COLO829 (cell line): ENCODE data around the gene SOAT1.
"Not testable (repeated sequence)": the region's sequence is repeated elsewhere in the genome, so short reads cannot be mapped to it uniquely, and the experiment has no call there.

Experiments
- DNase-seq: peaks from one replicate; pipeline ENCODE4 v3.0.0; 2012; ENCODE audit warnings: low spot score

The SOAT1 gene

GRCh38 chr1:179293340-179294327, at the start of gene SOAT1:
Gene SOAT1, plus strand, starts transcription at chr1:179293797. Its CDS starts 8,888 bp downstream, at chr1:179302685.
- peak; percentile 88 for DNase-seq

- not testable (repeated sequence) for DNase-seq
Observed at GRCh38 chr1:179245426-179245825, 48.2 kb upstream of the SOAT1 start.

DNA sequence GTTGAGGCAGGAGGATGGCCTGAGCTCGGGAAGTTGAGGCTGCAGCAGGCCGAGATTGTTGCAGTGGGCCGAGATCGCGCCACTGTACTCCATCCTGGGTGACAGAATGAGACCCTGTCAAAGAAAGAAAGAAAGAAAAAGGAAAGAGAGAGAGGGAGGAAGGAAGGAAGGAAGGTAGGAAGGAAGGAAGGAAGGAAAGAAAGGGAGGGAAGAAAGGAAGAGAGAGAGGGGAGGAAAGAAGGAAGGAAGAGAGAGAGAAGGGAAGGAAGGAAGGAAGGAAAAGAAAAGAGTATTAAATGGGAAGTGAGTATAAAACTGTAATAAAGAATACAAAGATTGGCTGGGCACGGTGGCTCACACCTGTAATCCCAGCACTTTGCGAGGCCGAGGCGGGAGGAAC, 45.7 kb upstream of the SOAT1 start:
- no peak for DNase-seq

DNA sequence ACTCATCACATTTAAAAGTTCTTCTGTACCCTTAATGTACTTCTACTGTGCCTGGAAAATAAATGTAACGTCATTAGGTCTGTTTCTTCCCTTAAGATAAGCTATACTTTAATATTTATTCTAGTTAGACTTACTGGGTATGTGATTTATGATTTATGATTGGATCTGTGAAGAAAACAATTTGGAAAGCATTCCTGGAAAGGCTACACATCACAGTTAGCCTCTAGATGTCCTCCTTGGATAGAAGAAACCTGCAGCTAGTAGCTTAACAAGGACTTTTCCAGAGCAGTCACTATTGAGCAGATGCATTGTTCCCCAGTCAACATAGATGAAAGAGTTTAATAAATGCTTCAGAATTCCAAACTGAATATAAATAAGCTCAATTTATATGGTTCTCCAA, 41.9 kb upstream of the SOAT1 start:
- DNase-seq = peak; percentile 66

DNA sequence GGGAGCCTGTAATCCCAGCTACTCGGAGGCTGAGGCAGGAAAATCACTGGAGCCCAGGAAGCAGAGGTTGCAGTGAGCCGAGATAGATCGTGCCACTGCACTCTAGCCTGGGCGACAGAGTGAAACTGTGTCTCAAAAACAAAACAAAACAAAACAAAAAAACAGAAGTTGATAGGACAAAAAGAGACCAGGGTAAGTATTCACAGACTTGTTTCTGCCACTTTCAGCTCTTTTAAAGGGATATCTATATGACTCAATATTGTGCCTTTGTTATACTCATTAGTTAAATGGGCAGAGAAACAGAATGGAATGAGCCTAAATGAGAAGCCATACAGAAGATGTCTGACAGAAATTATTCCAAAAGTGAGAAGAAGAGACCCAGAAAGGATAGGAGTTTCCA, 41.0 kb upstream of the SOAT1 start:
- DNase-seq = no peak

GRCh38 chr1:179253286-179253972, 40.2 kb upstream of the SOAT1 start:
- DNase-seq = no peak

- DNase-seq = no peak
Observed at GRCh38 chr1:179262183-179262582, 31.4 kb upstream of the SOAT1 start.

DNA sequence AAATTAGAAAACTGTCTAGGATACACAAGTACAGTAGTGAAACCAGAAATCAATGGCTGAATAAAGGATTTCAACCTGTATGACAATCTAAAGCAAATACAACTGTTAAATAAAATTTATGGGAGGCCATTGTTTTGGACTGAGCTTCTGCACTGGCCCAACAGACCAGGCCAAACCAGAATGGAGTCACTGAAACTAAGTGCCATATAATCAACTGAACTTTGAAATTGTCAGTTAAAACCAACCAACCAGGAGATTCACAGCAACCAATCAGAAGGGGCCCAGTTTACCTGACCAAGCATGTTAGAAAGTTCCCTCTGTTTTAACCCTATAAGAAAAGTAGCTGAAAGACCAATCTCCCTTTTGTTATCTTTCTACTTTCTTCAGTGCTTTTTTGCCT, 30.5 kb upstream of the SOAT1 start:
- DNase-seq = no peak

DNA sequence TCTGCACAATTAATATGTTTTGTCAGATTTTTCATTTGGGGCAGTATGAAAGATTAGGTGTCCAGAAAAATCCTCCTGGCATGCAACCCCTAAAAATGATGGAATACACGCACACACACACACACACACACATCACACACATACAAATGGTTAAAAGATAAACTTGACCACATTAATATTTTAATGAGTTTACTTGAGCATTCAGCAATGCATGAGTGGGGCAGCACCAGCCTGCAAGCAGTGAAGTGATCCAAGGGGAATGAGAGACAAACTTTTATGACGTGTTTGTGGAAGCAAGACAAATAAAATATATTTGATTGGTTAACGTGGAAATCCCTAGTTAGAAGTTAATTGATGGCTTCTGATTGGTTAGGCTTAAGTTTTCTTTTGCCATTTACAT, 29.1 kb upstream of the SOAT1 start:
- DNase-seq = no peak

DNA sequence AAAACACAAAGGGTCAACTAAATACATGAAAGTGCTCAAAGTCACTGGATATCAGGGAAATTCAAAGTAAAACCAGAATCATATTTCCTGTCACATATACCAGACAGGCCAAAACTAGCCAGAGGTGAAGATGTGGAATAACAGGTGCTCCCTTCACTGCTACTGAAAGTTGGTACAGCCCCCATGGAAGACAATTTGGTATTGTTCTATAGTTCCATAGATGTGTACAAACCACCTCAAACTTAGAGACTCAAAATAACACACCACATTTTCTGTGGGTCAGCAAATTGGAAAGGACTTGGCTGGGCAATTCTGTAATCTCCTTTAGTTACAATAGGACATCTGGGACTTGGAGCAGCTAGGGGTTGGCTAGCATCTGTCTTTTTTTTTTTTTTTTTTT, 24.5 kb upstream of the SOAT1 start:
- no peak for DNase-seq

- DNase-seq = not testable (repeated sequence)
Observed at GRCh38 chr1:179274424-179274823, 19.2 kb upstream of the SOAT1 start.

GRCh38 chr1:179278920-179279319, 14.7 kb upstream of the SOAT1 start:
- no peak for DNase-seq

GRCh38 chr1:179283992-179284391, 9.6 kb upstream of the SOAT1 start:
- no peak for DNase-seq

DNA sequence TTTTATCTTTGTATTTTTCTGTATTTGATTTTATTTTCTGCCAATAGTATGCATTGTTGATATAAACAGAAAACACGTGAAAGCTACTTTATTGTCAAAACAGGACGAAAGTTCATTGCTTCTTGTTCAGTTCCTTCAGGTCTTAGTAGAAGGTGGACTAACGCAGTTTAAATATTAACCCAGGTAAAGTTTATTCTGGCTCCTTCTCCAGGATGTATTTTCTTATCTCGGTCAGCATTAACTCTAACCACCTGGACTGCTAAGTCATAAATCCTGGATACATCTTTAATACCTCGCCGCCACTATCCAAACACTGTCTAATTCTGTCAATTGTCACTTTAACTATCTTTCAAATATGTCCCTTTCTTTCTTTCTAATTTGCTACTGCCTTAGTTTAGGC, 5.7 kb upstream of the SOAT1 start:
- no peak for DNase-seq

DNA sequence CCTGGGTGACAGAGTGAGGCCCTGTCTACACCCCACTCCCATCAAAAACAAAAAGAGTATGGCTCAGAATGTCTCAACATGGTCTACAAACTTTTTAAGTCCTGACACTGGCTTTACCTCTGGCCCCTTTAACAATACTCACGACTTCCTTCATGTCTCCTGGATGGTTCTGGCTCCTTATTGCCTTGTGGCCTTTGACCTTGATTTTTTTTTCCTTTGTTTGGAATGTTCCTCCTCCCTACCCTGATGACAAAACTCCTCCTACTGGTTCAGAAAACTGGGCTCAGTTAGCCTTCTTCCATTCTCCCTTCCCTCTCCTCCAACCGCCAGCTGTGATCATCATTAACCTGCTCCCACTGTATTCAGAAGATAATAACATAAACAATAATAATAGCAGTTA, 4.6 kb upstream of the SOAT1 start:
- DNase-seq = no peak

- peak; percentile 51 for DNase-seq
Observed at GRCh38 chr1:179295164-179295755, 1.7 kb downstream of the SOAT1 start.

DNA sequence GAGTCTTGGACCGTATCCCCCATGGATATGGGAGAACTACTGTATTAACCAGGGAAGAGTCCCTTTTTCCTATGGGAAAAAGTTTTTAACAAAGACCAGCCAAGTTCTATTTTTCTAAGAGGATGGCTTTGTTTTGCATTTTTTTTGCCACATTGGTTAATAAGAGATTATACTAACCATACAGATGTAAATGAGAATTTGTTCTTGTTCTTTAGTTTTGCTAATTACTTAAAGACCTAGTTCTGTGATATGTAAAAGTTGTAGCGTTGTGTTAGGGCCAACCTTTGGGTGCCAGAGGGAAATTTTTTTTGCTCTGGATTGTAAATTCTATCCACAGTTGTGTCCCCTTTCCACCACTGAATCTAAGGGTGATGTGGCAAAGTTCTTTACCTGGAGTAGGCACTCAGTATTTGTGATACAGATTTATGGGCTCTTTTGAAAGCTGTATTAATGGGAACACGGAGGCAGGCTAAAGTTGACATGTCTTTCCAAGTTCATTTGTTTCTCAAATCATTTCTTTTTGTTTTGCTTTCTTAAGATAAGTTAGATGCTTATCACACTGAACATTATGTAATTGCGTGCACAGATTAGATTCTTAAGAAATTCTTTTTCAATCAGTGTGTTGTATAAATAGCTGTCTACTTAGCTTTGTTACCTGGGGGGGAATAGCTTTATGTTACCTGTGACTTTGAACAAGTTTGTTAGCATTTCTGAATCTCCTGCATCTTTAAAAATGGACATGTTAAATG, 2.9 kb downstream of the SOAT1 start:
- no peak for DNase-seq

GRCh38 chr1:179297105-179297378, 3.4 kb downstream of the SOAT1 start:
- no peak for DNase-seq

DNA sequence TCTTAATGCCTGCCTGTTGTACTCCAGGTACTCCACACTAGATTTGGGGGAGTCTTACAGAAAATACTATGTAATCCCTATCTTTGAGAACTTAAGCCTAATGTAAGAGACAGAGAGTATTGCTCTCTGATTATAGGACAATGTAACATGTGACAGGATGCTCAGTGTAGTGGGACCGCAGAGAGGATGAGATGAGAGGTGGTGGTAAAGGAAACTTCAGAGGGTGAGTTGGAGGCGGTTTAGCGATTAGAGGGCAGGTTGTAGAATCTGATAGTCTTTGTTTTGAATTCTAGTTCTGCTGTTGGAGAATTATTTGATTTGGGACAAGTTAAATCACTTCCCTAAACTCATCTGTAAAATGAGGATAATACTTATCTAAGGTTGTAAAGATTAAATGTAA, 5.4 kb downstream of the SOAT1 start:
- DNase-seq = no peak

DNA sequence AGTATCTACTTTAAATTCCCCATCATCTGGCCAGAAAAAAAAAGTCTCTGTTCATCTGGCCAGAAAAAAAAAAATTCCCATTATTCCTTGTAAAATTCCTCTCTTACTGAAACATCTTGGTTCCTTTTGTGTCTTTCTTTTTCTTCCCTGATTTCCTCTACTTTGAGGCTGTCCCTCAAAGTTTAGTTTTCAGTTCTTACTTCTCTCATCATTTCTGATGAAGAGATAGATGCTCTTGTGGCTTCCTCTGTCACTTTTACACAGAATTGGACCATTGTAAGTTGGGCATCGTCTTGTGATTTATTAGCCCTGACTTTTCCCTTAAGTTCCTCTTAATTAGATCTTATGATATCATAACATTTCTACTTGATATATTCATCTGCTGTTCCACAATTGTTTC, 6.5 kb downstream of the SOAT1 start:
- DNase-seq = peak; percentile 83

GRCh38 chr1:179302070-179302469, 8.5 kb downstream of the SOAT1 start:
- DNase-seq = no peak

DNA sequence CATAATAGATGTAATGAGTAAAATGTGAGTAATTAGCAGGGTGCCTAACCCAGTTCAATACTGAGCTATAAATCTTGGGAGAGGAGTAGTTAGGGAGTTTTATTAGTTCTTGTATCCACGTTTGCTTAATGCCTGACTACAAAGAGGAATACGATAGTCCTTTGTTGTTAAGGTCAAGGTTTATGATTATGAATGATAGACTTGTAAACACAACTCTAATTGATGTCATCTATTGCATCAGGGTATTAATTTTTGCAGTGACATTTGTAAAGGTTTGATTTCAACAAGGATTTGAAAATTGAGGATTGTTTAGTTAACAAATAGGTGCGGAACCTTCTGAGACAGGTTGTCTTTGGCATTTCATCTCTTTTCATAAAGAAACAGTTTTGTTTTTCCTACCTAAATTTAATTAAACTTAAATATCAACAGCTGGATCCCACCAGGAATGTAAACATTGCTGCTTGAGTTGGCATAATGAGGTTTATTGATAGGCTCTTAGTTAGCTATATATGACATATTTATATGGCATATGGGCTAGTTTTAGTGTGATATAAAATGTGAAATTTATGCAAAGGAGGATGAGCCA, 9.7 kb downstream of the SOAT1 start:
- no peak for DNase-seq
